Mesendoderm (in vitro differentiated cells): ENCODE data around the gene CCDC190. TPM values are rescaled to one million over a fixed set of nuclear protein-coding genes. Genes with fewer than 3 reads are reported as not detected.

Source experiments
- DNase-seq: peaks from one replicate; pipeline ENCODE4 v3.0.0; 2013
- H2AK5ac ChIP-seq: 2 replicates; pipeline ENCODE4 v1.6.1; 2013; ENCODE audit warnings: low read length, inconsistent platforms
- H2BK120ac ChIP-seq: 2 replicates; pipeline ENCODE4 v1.6.1; 2013; ENCODE audit warnings: low read depth, mild to moderate bottlenecking, low read length, moderate library complexity, mixed read lengths
- H2BK15ac ChIP-seq: replicated peaks from 2 replicates; pipeline ENCODE4 v1.6.1; 2013; ENCODE audit warnings: low read depth, mild to moderate bottlenecking, moderate library complexity
- H2BK5ac ChIP-seq: 2 replicates; pipeline ENCODE4 v1.6.1; 2013; ENCODE audit warnings: low read length, inconsistent platforms
- H3K18ac ChIP-seq: 2 replicates; pipeline ENCODE4 v1.6.1; 2013; ENCODE audit warnings: mild to moderate bottlenecking, low read length, mixed read lengths
- H3K23ac ChIP-seq: one replicate; pipeline ENCODE4 v1.6.1; 2013; ENCODE audit warnings: low read length
- H3K27ac ChIP-seq: 2 replicates; pipeline ENCODE4 v1.5.1; 2013; ENCODE audit warnings: low read depth, mild to moderate bottlenecking, inconsistent platforms, low read length, moderate library complexity
- H3K27me3 ChIP-seq: 2 replicates; pipeline ENCODE4 v1.6.1; 2013; ENCODE audit warnings: low read length, control low read depth, mild to moderate bottlenecking, inconsistent platforms; ENCODE audit not compliant: insufficient read depth, poor library complexity
- H3K36me3 ChIP-seq: 2 replicates; pipeline ENCODE4 v1.6.1; 2013; ENCODE audit warnings: low read length, inconsistent platforms; ENCODE audit not compliant: control insufficient read depth, insufficient read depth
- H3K4ac ChIP-seq: one replicate; pipeline ENCODE4 v1.6.1; 2013; ENCODE audit warnings: low read depth, mild to moderate bottlenecking, low read length, moderate library complexity
- H3K4me1 ChIP-seq: 2 replicates; pipeline ENCODE4 v1.6.1; 2013; ENCODE audit warnings: low read depth, low read length, inconsistent platforms; ENCODE audit not compliant: control insufficient read depth
- H3K4me2 ChIP-seq: 2 replicates; pipeline ENCODE4 v1.6.1; 2013; ENCODE audit warnings: low read length
- H3K4me3 ChIP-seq: 2 replicates; pipeline ENCODE4 v1.5.1; 2013; ENCODE audit warnings: mild to moderate bottlenecking, low read length
- H3K56ac ChIP-seq: one replicate; pipeline ENCODE4 v1.6.1; 2013; ENCODE audit warnings: low read length
- H3K79me1 ChIP-seq: 2 replicates; pipeline ENCODE4 v1.6.1; 2013; ENCODE audit warnings: low read length, inconsistent platforms
- H3K79me2 ChIP-seq: 2 replicates; pipeline ENCODE4 v1.6.1; 2013; ENCODE audit warnings: mild to moderate bottlenecking, low read length; ENCODE audit not compliant: control insufficient read depth, insufficient read depth
- H3K9ac ChIP-seq: 2 replicates; pipeline ENCODE4 v1.6.1; 2013; ENCODE audit warnings: low read length, inconsistent platforms
- H4K5ac ChIP-seq: one replicate; pipeline ENCODE4 v1.6.1; 2013; ENCODE audit warnings: low read length
- H4K8ac ChIP-seq: one replicate; pipeline ENCODE4 v1.6.1; 2013; ENCODE audit warnings: low read depth, mild to moderate bottlenecking, control low read depth, low read length, moderate library complexity
- WGBS: extraction: QIAGEN DNeasy Blood & Tissue Kit; methylation state at CpG from one replicate; pipeline ENCODE4 v1.1.7; 2013; ENCODE audit warnings: low lambda C conversion rate, missing lambda C conversion rate; ENCODE audit not compliant: insufficient coverage; ENCODE audit errors: extremely low coverage; 5-methylcytosine and 5-hydroxymethylcytosine counted together
- polyA plus RNA-seq, 2 experiments: library from polyadenylated mRNA; stranded (reverse); fragments of 200-250 nt; gene quantifications; one replicate each; pipeline ENCODE4 v1.2.3, GENCODE V29; 2013

CCDC190 gene, protein sequence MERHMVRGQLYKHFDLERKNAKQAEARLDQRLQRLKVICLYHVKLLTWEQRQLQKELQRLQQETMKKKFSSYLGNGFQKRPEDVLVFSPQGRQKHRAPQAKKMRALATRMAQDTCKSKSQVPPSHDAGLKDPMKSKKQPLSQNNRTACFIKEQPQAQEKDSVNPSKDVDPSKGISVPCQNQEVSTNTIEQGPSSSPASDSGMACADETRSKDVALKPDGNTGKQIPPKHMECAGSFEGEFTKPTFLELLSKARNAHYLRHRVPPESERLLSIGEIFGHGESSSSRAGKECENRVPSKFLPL
- 1.6 TPM for polyA plus RNA-seq (2013, experiment 1 of 2)
- polyA plus RNA-seq (2013, experiment 2 of 2): 0.99 TPM

DNA sequence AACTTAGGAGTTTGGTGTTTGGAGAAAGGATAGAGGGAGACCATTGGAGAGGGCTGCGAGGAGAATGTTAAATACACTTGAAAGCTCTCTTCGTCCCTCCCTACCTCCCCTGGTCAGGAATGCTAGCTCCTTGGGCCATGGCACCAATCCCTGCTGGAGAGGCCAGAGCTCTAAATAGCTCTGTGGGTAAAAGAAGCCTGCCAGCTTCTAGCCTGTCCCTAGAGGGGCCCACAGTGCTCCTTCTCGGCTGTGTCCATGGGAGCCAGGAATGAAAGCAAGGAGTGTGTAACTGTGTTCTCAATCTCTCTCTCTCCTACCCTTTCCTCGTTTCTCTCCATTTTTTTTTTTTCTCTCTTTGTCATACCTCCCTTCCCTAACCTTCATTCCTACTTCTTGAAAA lies at the start of gene CCDC190:
TSS of gene CCDC190 (minus strand) at position 75 of the 400 bp plus-strand sequence. CDS start 1,529 bp downstream, outside the sequence.
- Histone ChIP-seq H3K56ac (no peak within 1 kb of the TSS), H3K9ac (no peak within 1 kb of the TSS), H2BK15ac (no peak within 1 kb of the TSS), H3K18ac (no peak within 1 kb of the TSS), H3K27ac (no peak within 1 kb of the TSS), H3K4ac (peak within 1 kb of the TSS; percentile 24), H2BK5ac (no peak within 1 kb of the TSS), H3K4me1 (peaks cover 4% of the 10 kb centered on the region), H3K27me3 (no peaks in the 10 kb centered on the region), H3K79me1 (no peaks in the 10 kb centered on the region), H4K8ac (no peak within 1 kb of the TSS), H2BK120ac (no peak within 1 kb of the TSS), H3K23ac (no peak within 1 kb of the TSS), H3K4me3 (no peak within 1 kb of the TSS), H4K5ac (peak within 1 kb of the TSS; percentile 56), H3K79me2 (no peaks in the 10 kb centered on the region), H3K4me2 (no peak within 1 kb of the TSS), H2AK5ac (no peak within 1 kb of the TSS), H3K36me3 (no peaks in the 10 kb centered on the region)
- peak; percentile 36 for DNase-seq
- WGBS: no CpG with 5 or more reads among the region's 4 CpGs

DNA sequence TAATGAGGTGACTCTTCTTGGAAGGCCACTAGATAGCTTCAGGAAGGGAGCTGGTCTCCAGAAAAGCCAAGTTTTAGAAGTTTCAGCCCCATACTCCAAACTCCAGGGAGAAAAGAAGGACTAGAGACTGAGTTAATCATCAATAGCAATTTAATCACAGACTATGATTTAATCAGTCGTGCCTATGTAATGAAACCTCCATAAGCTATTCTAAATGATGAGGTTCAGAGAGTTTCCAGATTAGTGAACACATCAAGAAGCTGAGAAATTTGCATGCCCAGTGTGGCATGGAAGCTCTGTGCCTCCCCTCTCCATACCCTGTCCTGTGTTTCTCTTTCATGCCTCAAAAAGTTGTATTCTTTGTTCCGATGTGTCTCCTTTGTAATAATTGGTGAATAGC lies 49.2 kb upstream of the CCDC190 start:
- Histone ChIP-seq H3K18ac (no peak overlapping the region), H3K9ac (no peak overlapping the region), H3K27ac (no peak overlapping the region), H2AK5ac (no peak overlapping the region), H2BK5ac (no peak overlapping the region), H3K27me3 (no peaks in the 10 kb centered on the region), H3K23ac (no peak overlapping the region), H3K79me2 (no peaks in the 10 kb centered on the region), H3K79me1 (no peaks in the 10 kb centered on the region), H4K8ac (no peak overlapping the region), H2BK15ac (no peak overlapping the region), H4K5ac (no peak overlapping the region), H3K4ac (no peak overlapping the region), H2BK120ac (no peak overlapping the region), H3K56ac (no peak overlapping the region), H3K36me3 (no peaks in the 10 kb centered on the region), H3K4me3 (no peak overlapping the region), H3K4me1 (no peaks in the 10 kb centered on the region), H3K4me2 (no peak overlapping the region)
- WGBS: no CpG with 5 or more reads among the region's 2 CpGs
- DNase-seq: no peak

DNA sequence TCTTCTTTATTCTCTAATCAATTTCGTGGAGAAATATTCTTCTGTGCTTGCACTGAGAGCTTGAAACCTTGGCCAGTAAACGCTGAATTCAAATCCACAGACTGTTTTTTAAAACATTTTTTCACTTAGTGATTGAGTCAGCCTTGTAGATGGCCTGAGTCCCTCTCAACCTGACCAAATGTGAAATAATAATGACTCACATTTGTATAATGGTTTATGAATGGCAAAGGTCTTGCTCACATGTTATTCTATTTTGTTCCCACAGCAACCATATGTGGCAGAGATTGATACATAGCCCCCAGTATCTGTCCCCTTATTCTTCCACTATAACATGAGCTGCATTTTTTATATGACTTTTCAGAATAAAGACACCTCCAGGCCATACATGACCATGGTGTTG lies 47.8 kb upstream of the CCDC190 start:
- no peak overlapping the region for H3K27ac ChIP-seq

DNA sequence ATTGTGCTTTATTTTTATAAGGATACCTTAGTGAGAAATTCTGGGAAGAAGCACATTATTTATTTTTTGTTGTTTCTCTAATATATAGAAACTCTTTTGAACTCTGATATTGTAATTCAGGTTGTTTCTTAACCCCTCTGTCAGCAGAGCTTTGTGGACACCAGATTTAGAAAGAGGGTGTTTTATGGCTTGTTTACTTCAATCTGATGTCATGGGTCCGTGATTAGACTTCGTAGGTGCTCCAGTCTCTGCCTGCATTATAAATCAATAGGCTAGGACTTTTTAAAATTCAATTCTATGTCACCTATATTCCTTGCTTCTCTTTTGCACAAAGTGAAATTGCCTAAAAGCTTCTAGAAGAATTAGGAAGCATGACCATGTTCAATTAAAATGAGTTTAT lies 47.3 kb upstream of the CCDC190 start:
- no peaks in the 10 kb centered on the region for H3K4me1 ChIP-seq
- H4K5ac ChIP-seq: no peak overlapping the region
- no peaks in the 10 kb centered on the region for H3K79me2 ChIP-seq
- no peak overlapping the region for H3K56ac ChIP-seq
- no peak overlapping the region for H3K27ac ChIP-seq
- no peak overlapping the region for H2BK5ac ChIP-seq
- H2BK15ac ChIP-seq: no peak overlapping the region
- no peak overlapping the region for H3K18ac ChIP-seq
- H3K23ac ChIP-seq: no peak overlapping the region
- H3K79me1 ChIP-seq: no peaks in the 10 kb centered on the region
- no peaks in the 10 kb centered on the region for H3K36me3 ChIP-seq
- no peak overlapping the region for H2AK5ac ChIP-seq
- no peak overlapping the region for H3K4ac ChIP-seq
- DNase-seq: no peak
- no peak overlapping the region for H3K4me3 ChIP-seq
- no peak overlapping the region for H3K9ac ChIP-seq
- no CpG with 5 or more reads among the region's 2 CpGs for WGBS
- no peaks in the 10 kb centered on the region for H3K27me3 ChIP-seq
- H3K4me2 ChIP-seq: no peak overlapping the region
- H4K8ac ChIP-seq: no peak overlapping the region
- H2BK120ac ChIP-seq: no peak overlapping the region

More for the DNA sequence above, 47.8 kb upstream of the CCDC190 start:
- no peak overlapping the region for H3K4me3 ChIP-seq
- H3K79me1 ChIP-seq: no peaks in the 10 kb centered on the region
- no peak overlapping the region for H2BK15ac ChIP-seq
- H4K5ac ChIP-seq: no peak overlapping the region
- H4K8ac ChIP-seq: no peak overlapping the region
- H3K18ac ChIP-seq: no peak overlapping the region
- no peak for DNase-seq
- H2AK5ac ChIP-seq: no peak overlapping the region
- no peak overlapping the region for H3K23ac ChIP-seq
- whole genome bisulfite sequencing: no CpG with 5 or more reads among the region's 2 CpGs
- H3K4ac ChIP-seq: no peak overlapping the region
- no peak overlapping the region for H3K4me2 ChIP-seq
- no peak overlapping the region for H2BK5ac ChIP-seq
- no peak overlapping the region for H3K56ac ChIP-seq
- no peaks in the 10 kb centered on the region for H3K79me2 ChIP-seq
- no peaks in the 10 kb centered on the region for H3K36me3 ChIP-seq
- no peak overlapping the region for H2BK120ac ChIP-seq
- H3K4me1 ChIP-seq: no peaks in the 10 kb centered on the region
- no peak overlapping the region for H3K9ac ChIP-seq
- H3K27me3 ChIP-seq: no peaks in the 10 kb centered on the region

DNA sequence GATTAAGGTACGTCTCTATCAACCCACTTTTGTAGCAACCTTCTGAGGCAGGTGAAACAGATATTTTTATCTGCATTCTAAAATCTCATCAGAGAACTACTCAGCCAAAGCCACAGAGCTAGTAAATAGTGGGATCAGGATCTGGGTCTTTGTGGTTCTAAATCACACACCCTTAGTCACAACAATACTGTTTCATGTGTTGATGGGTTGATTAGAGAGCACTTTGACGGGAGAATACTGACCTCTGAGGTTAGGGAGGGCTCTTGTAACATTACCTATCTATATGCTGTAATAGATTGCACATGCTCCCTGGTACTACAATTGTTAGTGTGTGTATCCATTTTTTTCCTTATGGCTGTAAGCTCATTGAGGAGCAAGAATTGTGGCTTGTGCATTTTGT lies 45.5 kb upstream of the CCDC190 start:
- Histone ChIP-seq H3K23ac (no peak overlapping the region), H3K36me3 (no peaks in the 10 kb centered on the region), H3K27me3 (no peaks in the 10 kb centered on the region), H3K18ac (no peak overlapping the region), H3K79me2 (no peaks in the 10 kb centered on the region), H3K9ac (no peak overlapping the region), H2AK5ac (no peak overlapping the region), H2BK15ac (no peak overlapping the region), H3K4me3 (no peak overlapping the region), H3K79me1 (no peaks in the 10 kb centered on the region), H2BK5ac (no peak overlapping the region), H4K8ac (no peak overlapping the region), H3K4ac (no peak overlapping the region), H2BK120ac (no peak overlapping the region), H3K27ac (no peak overlapping the region), H3K56ac (no peak overlapping the region), H3K4me2 (no peak overlapping the region), H4K5ac (no peak overlapping the region), H3K4me1 (no peaks in the 10 kb centered on the region)
- DNase-seq: no peak
- no CpG with 5 or more reads among the region's 2 CpGs for WGBS
